PC-9 (cell line): ENCODE results near the gene TSPAN14.

Source experiments
- CTCF ChIP-seq: fragments of 200-600 bp; sonication (generic); conservative IDR thresholded peaks from 2 replicates; pipeline ENCODE4 v1.6.1; 2017; ENCODE audit warnings: mixed run types, antibody characterized with exemption, mild to moderate bottlenecking, moderate library complexity
- EZH2 ChIP-seq: fragments of 200-600 bp; sonication (generic); IDR thresholded peaks from 2 replicates; pipeline ENCODE4 v1.8.0; 2017; ENCODE audit warnings: antibody characterized with exemption, low read depth

- TF ChIP-seq CTCF (no peak), EZH2 (no peak)
Measured at GRCh38 chr10:80539421-80540031, 85.4 kb downstream of the TSPAN14 start.
